SK-N-SH (cell line): ENCODE data around the gene SPANXD. TPM values are rescaled to one million over a fixed set of nuclear protein-coding genes. Genes with fewer than 3 reads are reported as not detected.

Experiments
- CTCF ChIA-PET: fragments of 300-600, 350-600 bp; formaldehyde crosslinking; extraction: SDS; loops from one replicate; lab custom pipeline; 2021; lab: Yijun Ruan, JAX
- POLR2A ChIA-PET: fragments of 350-600 bp; sonication (Branson Sonifier 250); formaldehyde crosslinking; extraction: SDS; loops from one replicate; lab custom pipeline; 2020; ENCODE audit warnings: antibody characterized with exemption, inconsistent platforms; lab: Yijun Ruan, JAX
- DNase-seq: peaks from one replicate; pipeline ENCODE4 v3.0.0; 2012
- H2AFZ ChIP-seq: fragments of 200-600 bp; sonication (generic); 2 replicates; pipeline ENCODE4 v1.8.1; 2016; ENCODE audit warnings: antibody characterized with exemption, mild to moderate bottlenecking, low read depth
- H3F3A ChIP-seq: fragments of 200-600 bp; sonication (generic); replicated peaks from 2 replicates; pipeline ENCODE3; 2016; ENCODE audit warnings: antibody characterized with exemption, mild to moderate bottlenecking; ENCODE audit not compliant: insufficient read depth
- H3K27ac ChIP-seq, 2 experiments: fragments of 200-500 bp in 1 of 2; fragments of 200-600 bp in 1 of 2; sonication (Bioruptor generic) in 1 of 2; sonication (generic), shearing (Covaris generic) in 1 of 2; 2 replicates each; pipeline versions ENCODE4 v1.5.1 to v1.6.1; 2014 to 2016; ENCODE audit warnings: low read depth in 2 of 2, inconsistent platforms in 1 of 2, low read length in 1 of 2, mild to moderate bottlenecking in 1 of 2, mixed read lengths in 1 of 2
- H3K27me3 ChIP-seq: fragments of 200-600 bp; sonication (generic), shearing (Covaris generic); 2 replicates; pipeline ENCODE4 v1.6.1; 2016; ENCODE audit warnings: mixed run types; ENCODE audit not compliant: insufficient read depth
- H3K36me3 ChIP-seq, 2 experiments: fragments of 200-500 bp in 1 of 2; fragments of 200-600 bp in 1 of 2; sonication (Bioruptor generic) in 1 of 2; sonication (generic) in 1 of 2; replicated peaks in 1 of 2; 2 replicates each; pipeline versions ENCODE3 to v1.5.1; 2014 to 2016; ENCODE audit warnings: low read length in 1 of 2, mild to moderate bottlenecking in 1 of 2; ENCODE audit not compliant: insufficient read depth in 2 of 2, control insufficient read depth in 1 of 2
- H3K4me1 ChIP-seq, 2 experiments: fragments of 200-500 bp in 1 of 2; fragments of 200-600 bp in 1 of 2; sonication (Bioruptor generic) in 1 of 2; sonication (generic), shearing (Covaris generic) in 1 of 2; 2 replicates each; pipeline versions ENCODE4 v1.5.1 to v1.6.1; 2014 to 2016; ENCODE audit warnings: low read depth in 1 of 2, low read length in 1 of 2, mixed run types in 1 of 2; ENCODE audit not compliant: insufficient read depth in 2 of 2, control insufficient read depth in 1 of 2
- H3K4me2 ChIP-seq: fragments of 200-600 bp; sonication (generic), shearing (Covaris generic); 2 replicates; pipeline ENCODE4 v1.6.1; 2017; ENCODE audit warnings: mixed run types
- H3K4me3 ChIP-seq, 2 experiments: fragments of 200-500 bp in 1 of 2; fragments of 200-600 bp in 1 of 2; sonication (Bioruptor generic) in 1 of 2; sonication (generic), shearing (Covaris generic) in 1 of 2; 2 replicates each; pipeline versions ENCODE4 v1.5.1 to v1.8.1; 2014 to 2016; ENCODE audit warnings: low read depth in 2 of 2, inconsistent platforms in 1 of 2, low read length in 1 of 2, mild to moderate bottlenecking in 1 of 2, mixed read lengths in 1 of 2, moderate library complexity in 1 of 2
- H3K79me2 ChIP-seq: fragments of 200-600 bp; sonication (generic); 2 replicates; pipeline ENCODE4 v1.8.1; 2017; ENCODE audit warnings: mild to moderate bottlenecking; ENCODE audit not compliant: insufficient read depth
- H3K9ac ChIP-seq: fragments of 200-600 bp; sonication (generic); 2 replicates; pipeline ENCODE4 v1.6.1; 2017; ENCODE audit warnings: mixed run types
- H3K9me2 ChIP-seq: fragments of 200-600 bp; sonication (generic); 2 replicates; pipeline ENCODE4 v1.6.1; 2017; ENCODE audit warnings: mixed run types
- H3K9me3 ChIP-seq: fragments of 200-600 bp; sonication (generic); 2 replicates; pipeline ENCODE4 v1.6.1; 2017; ENCODE audit warnings: mixed run types, mild to moderate bottlenecking, moderate library complexity
- H4K20me1 ChIP-seq: fragments of 200-600 bp; sonication (generic); 2 replicates; pipeline ENCODE4 v1.6.1; 2017; ENCODE audit warnings: mild to moderate bottlenecking, mixed run types; ENCODE audit not compliant: insufficient read depth
- CTCF ChIP-seq: fragments of 200-600 bp; sonication (generic); IDR thresholded peaks from 2 replicates; pipeline ENCODE4 v1.6.1; 2017; ENCODE audit warnings: antibody characterized with exemption, mild to moderate bottlenecking, moderate library complexity
- ELF1 ChIP-seq: IDR thresholded peaks from 2 replicates; pipeline ENCODE4 v1.4.0; 2012
- FOSL2 ChIP-seq: IDR thresholded peaks from 2 replicates; pipeline ENCODE4 v1.4.0; 2012; ENCODE audit warnings: low read depth, mild to moderate bottlenecking, moderate library complexity, borderline replicate concordance
- FOXM1 ChIP-seq: IDR thresholded peaks from 2 replicates; pipeline ENCODE4 v1.4.0; 2012; ENCODE audit warnings: low read depth, mild to moderate bottlenecking
- MEF2A ChIP-seq: IDR thresholded peaks from 2 replicates; pipeline ENCODE4 v1.4.0; 2012; ENCODE audit warnings: low read depth, borderline replicate concordance
- MXI1 ChIP-seq: IDR thresholded peaks from 2 replicates; pipeline ENCODE4 v1.6.1; 2012; ENCODE audit warnings: mild to moderate bottlenecking, low read depth, low read length, improper control_type of control experiment
- NFIC ChIP-seq: IDR thresholded peaks from 2 replicates; pipeline ENCODE4 v1.4.0; 2012; ENCODE audit warnings: borderline replicate concordance
- POLR2AphosphoS5 ChIP-seq: IDR thresholded peaks from 2 replicates; pipeline ENCODE4 v1.6.1; 2012; ENCODE audit warnings: low read depth, low read length
- SMC3 ChIP-seq: IDR thresholded peaks from 2 replicates; pipeline ENCODE4 v1.6.1; 2012; ENCODE audit warnings: low read depth, low read length, improper control_type of control experiment
- TAF1 ChIP-seq: IDR thresholded peaks from 2 replicates; pipeline ENCODE4 v1.6.1; 2012; ENCODE audit warnings: low read depth, mild to moderate bottlenecking, low read length, moderate library complexity, borderline replicate concordance
- TCF12 ChIP-seq: IDR thresholded peaks from 2 replicates; pipeline ENCODE4 v1.4.0; 2012
- TEAD4 ChIP-seq: IDR thresholded peaks from 2 replicates; pipeline ENCODE4 v1.4.0; 2012; ENCODE audit warnings: mild to moderate bottlenecking, borderline replicate concordance; ENCODE audit not compliant: insufficient read depth
- whole genome bisulfite sequencing: methylation state at CpG from one replicate; pipeline ENCODE4 v1.1.6; 2017; ENCODE audit warnings: low lambda C conversion rate; 5-methylcytosine and 5-hydroxymethylcytosine counted together
- polyA plus RNA-seq, 3 experiments: library from polyadenylated mRNA; depleted of rRNA; stranded (reverse); fragments of >200 nt; gene quantifications; 2 replicates each; pipeline ENCODE4 v1.2.3, GENCODE V29; 2012

Gene SPANXD
- polyA plus RNA-seq, 1 of the 3 experiments (the other 2 are of a cell fraction): 13.1 TPM

- Histone ChIP-seq H4K20me1 (no peaks in the 10 kb centered on the region), H2AFZ (no peak overlapping the region), H3K4me2 (no peak overlapping the region), H3K9me2 (no peaks in the 10 kb centered on the region), H3K36me3 (no peaks in the 10 kb centered on the region), H3K9me3 (no peaks in the 10 kb centered on the region), H3K27me3 (peaks cover 5% of the 10 kb centered on the region; the same call in 1 of the 2 replicates), H3K27ac (no peak overlapping the region), H3K79me2 (no peaks in the 10 kb centered on the region), H3K4me1 (no peaks in the 10 kb centered on the region), H3K9ac (no peak overlapping the region), H3F3A (no peaks in the 10 kb centered on the region), H3K4me3 (no peak overlapping the region)
- TF ChIP-seq TCF12: no peak
- no peak for TF ChIP-seq POLR2AphosphoS5
- TF ChIP-seq SMC3: no peak
- no peak for TF ChIP-seq FOXM1
- no peak for DNase-seq
- CTCF ChIA-PET: interaction anchor here (0.6 kb wide), 1 partner anchor 1368 kb away, joined by 3 read pairs; no protein-coding TSS in a partner anchor
- 6% methylated on average over 2 of the region's 2 CpGs for WGBS
- POLR2A ChIA-PET: no interaction called here
Observed at GRCh38 chrX:141732031-141732430, 33.5 kb upstream of the SPANXD start.

GRCh38 chrX:141724186-141724585 is 25.6 kb upstream of the SPANXD start:
- Histone ChIP-seq H3K4me3 (no peak overlapping the region), H3K4me2 (no peak overlapping the region), H3K36me3 (no peaks in the 10 kb centered on the region), H3K27ac (no peak overlapping the region), H3K4me1 (no peaks in the 10 kb centered on the region), H4K20me1 (no peaks in the 10 kb centered on the region), H2AFZ (no peak overlapping the region), H3F3A (no peaks in the 10 kb centered on the region), H3K9ac (no peak overlapping the region), H3K27me3 (peaks cover 9% of the 10 kb centered on the region; the same call in 1 of the 2 replicates), H3K9me3 (no peaks in the 10 kb centered on the region), H3K79me2 (no peaks in the 10 kb centered on the region), H3K9me2 (no peaks in the 10 kb centered on the region)
- ChIA-PET POLR2A (no interaction called here), CTCF (no interaction called here)
- no peak for DNase-seq
- TF ChIP-seq CTCF: no peak
- no peak for TF ChIP-seq ELF1
- TF ChIP-seq TEAD4: no peak
- WGBS: 1% methylated on average over 3 of the region's 3 CpGs

GRCh38 chrX:141714680-141715079 is 16.1 kb upstream of the SPANXD start:
- no peaks in the 10 kb centered on the region for H3K79me2 ChIP-seq
- H3K4me3 ChIP-seq: no peak overlapping the region
- no peak overlapping the region for H2AFZ ChIP-seq
- H3K36me3 ChIP-seq: no peaks in the 10 kb centered on the region
- H3K27ac ChIP-seq: no peak overlapping the region
- POLR2A ChIA-PET: no interaction called here
- H3K9me2 ChIP-seq: no peaks in the 10 kb centered on the region
- no peaks in the 10 kb centered on the region for H3K9me3 ChIP-seq
- TF ChIP-seq TEAD4 (no peak), MEF2A (no peak), NFIC (no peak), TAF1 (no peak), FOSL2 (no peak), SMC3 (no peak), MXI1 (no peak)
- no peaks in the 10 kb centered on the region for H4K20me1 ChIP-seq
- WGBS: 5% methylated on average over 3 of the region's 3 CpGs
- peaks cover 14% of the 10 kb centered on the region; the same call in 1 of the 2 replicates for H3K27me3 ChIP-seq
- CTCF ChIA-PET: no interaction called here
- DNase-seq: no peak
- no peaks in the 10 kb centered on the region for H3K4me1 ChIP-seq
- H3K4me2 ChIP-seq: no peak overlapping the region
- H3F3A ChIP-seq: no peaks in the 10 kb centered on the region
- no peak overlapping the region for H3K9ac ChIP-seq
